HUES64 (cell line): Measurements from ENCODE around the gene RNASET2.
"Not testable (repeated sequence)": the region's sequence is repeated elsewhere in the genome, so short reads cannot be mapped to it uniquely, and the experiment has no call there.

Experiments
- H3K27ac ChIP-seq: 2 replicates; pipeline ENCODE4 v1.7.0; 2013; ENCODE audit warnings: low read depth, low read length, inconsistent platforms
- H3K27me3 ChIP-seq: 2 replicates; pipeline ENCODE4 v1.6.1; 2013; ENCODE audit warnings: mild to moderate bottlenecking, low read length; ENCODE audit not compliant: insufficient read depth
- H3K36me3 ChIP-seq: 2 replicates; pipeline ENCODE4 v1.6.1; 2013; ENCODE audit warnings: mild to moderate bottlenecking, low read length; ENCODE audit not compliant: insufficient read depth
- H3K4me1 ChIP-seq: 2 replicates; pipeline ENCODE4 v1.6.1; 2013; ENCODE audit warnings: mild to moderate bottlenecking, low read length, moderate library complexity; ENCODE audit not compliant: insufficient read depth
- H3K4me3 ChIP-seq: 2 replicates; pipeline ENCODE4 v1.5.1; 2013; ENCODE audit warnings: mild to moderate bottlenecking, low read length, moderate library complexity
- H3K9ac ChIP-seq: 2 replicates; pipeline ENCODE4 v1.6.1; 2013; ENCODE audit warnings: mild to moderate bottlenecking, low read depth, low read length
- H3K9me3 ChIP-seq: 2 replicates; pipeline ENCODE4 v1.6.1; 2013; ENCODE audit warnings: low read depth, low read length; ENCODE audit not compliant: insufficient read depth
- WGBS: fragments of 150-250, 120-280 bp; methylation state at CpG from one replicate; pipeline ENCODE4 v1.1.7; 2013; ENCODE audit warnings: missing lambda C conversion rate; 5-methylcytosine and 5-hydroxymethylcytosine counted together

RNASET2 gene

DNA sequence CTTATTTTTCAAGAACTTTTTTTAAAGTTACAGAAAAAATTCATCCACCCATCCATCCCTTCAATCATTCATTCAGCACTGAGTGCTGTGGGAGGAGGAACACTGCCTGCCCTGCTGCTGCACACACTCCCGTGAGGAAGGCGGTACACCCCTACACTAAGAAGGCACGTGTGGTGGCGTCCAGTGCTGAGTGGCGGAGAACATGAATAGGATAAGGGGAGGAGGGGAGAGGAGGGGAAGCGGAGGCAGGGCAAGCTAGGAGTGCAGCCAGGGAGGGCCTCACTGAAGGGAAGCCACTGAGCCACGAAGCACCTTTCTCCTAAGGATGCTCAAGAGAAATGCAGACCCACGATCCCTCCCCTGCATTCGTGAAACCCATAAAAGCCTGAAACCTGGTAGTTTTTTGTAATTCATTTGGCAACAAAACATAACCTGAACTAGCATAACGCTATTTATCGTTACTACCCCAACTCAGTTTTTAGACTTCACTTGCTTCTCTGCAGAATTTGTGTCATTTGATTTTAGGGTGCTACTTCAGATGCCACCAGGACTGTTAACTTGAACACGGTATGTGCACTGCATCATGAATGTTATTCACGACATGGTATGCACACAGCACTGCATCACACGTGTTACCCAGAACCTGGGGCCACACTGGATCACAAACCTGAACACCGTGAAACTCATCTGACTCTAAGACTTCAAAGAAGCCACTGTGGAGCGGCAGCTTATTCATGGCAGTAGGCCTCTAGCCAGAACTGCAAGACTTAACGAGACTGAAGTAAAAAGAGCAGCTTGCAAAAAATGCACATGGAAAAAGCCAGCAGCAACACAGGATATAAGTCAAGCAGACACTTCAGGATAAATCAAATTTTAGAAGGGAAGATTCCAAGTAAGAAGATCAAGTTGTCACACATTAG is 3.5 kb downstream of the RNASET2 start:
- H3K4me1 ChIP-seq = peaks cover 13% of the 10 kb centered on the region; the same call in 1 of the 2 replicates
- H3K4me3 ChIP-seq = no peak overlapping the region

DNA sequence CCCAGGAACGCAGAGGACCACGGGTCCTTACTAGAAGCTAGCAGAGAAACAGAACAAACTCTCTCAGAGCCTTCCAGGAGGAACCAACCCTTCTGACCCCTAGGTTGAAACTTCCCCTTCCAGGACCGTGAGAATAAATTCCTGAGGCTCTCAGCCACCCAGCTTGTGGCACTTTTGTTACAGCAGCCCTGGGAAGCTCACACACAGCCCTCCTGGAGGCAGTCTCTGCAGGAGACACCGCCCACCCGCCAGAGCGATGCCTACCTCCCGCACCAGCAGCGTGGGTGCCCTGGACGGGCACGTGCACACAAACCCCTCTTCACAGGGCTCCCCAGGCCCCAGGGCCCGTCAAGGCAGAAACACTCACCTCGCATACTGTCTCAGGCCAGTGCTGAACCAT is 4.2 kb downstream of the RNASET2 start:
- Histone ChIP-seq H3K27me3 (peaks cover 9% of the 10 kb centered on the region), H3K9me3 (peaks cover 5% of the 10 kb centered on the region), H3K4me3 (no peak overlapping the region), H3K36me3 (peaks cover 4% of the 10 kb centered on the region), H3K27ac (no peak overlapping the region), H3K4me1 (peaks cover 8% of the 10 kb centered on the region; the same call in 1 of the 2 replicates), H3K9ac (no peak overlapping the region)
- 88% methylated on average over 12 of the region's 12 CpGs for WGBS

More for the DNA sequence above, 3.5 kb downstream of the RNASET2 start:
- Histone ChIP-seq H3K27me3 (peaks cover 14% of the 10 kb centered on the region), H3K9me3 (peaks cover 5% of the 10 kb centered on the region), H3K27ac (no peak overlapping the region), H3K9ac (no peak overlapping the region), H3K36me3 (peaks cover 3% of the 10 kb centered on the region)
- 90% methylated on average over 17 of the region's 17 CpGs for WGBS

DNA sequence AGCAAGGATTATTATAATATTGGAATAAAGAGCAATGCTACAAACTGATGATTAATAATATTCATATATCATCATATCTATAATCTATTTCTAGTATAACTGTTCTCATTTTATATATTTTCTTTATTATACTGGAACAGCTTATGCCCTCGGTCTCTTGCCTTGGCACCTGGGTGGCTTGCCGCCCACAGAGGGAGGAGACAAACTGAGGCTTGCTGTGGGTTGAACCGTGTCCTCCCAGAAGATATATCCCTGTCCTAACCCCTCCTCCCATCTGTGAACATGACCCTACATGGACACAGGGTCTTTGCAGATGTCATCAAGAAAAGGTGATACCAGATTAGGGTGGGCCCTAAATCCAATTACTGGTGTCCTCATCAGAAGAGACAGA is 4.7 kb downstream of the RNASET2 start:
- H3K9ac ChIP-seq = no peak overlapping the region
- peaks cover 5% of the 10 kb centered on the region for H3K9me3 ChIP-seq
- H3K27me3 ChIP-seq = peaks cover 9% of the 10 kb centered on the region
- H3K36me3 ChIP-seq = peaks cover 8% of the 10 kb centered on the region
- no peak overlapping the region for H3K4me3 ChIP-seq
- no peak overlapping the region for H3K27ac ChIP-seq
- 84% methylated on average over 3 of the region's 3 CpGs for WGBS
- peaks cover 8% of the 10 kb centered on the region; the same call in 1 of the 2 replicates for H3K4me1 ChIP-seq

DNA sequence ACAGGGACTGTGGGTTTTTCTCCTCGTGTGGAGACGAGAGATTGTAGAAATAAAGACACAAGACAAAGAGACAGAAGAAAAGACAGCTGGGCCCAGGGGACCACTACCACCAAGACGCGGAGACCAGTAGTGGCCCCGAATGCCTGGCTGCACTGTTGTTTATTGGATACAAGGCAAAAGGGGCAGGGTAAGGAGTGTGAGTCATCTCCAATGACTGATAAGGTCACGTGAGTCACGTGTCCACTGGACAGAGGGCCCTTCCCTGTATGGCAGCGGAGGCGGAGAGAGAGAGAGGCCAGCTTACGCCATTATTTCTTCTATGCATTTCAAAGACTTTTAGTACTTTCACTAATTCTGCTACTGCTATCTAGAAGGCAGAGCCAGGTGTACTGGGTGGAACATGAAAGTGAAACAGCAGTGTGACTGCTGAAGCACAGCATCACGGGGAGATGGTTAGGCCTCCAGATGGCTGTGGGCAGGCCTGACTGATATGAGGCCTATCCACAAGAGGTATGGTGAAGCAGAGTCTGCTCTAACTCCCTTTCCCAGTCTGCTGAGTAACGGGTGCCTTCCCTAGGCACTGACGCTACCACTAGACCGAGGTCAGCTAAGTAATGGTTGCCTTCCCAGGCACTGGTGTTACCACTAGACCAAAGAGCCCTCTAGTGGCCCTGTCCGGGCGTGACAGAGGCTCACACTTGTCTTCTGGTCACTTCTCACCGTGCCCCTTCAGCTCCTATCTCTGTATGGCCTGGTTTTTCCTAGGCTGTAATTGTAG is 5.3 kb downstream of the RNASET2 start:
- 67% methylated on average over 16 of the region's 17 CpGs for WGBS
- H3K4me3 ChIP-seq, H3K27ac ChIP-seq, H3K9me3 ChIP-seq, H3K9ac ChIP-seq, H3K27me3 ChIP-seq, H3K4me1 ChIP-seq: not testable (repeated sequence)
- peaks cover 11% of the 10 kb centered on the region for H3K36me3 ChIP-seq

DNA sequence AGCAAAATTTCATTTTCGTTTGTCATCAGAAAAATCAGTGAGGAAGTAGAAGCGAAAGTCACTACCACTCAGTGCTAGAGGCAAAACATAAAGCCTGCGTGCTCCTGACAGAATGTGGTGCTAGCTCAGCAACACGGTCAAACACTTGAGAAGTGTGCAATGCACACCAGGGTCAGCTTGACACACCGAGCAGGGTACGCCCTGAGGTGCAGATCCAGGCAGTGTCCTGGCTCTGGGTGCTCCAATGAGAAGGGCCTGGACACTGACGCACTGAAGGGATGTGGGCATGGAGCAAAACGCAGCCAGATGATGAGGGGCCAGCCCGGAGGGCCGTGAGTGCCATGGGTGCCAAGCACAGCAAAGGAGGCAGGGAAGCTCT is 5.9 kb downstream of the RNASET2 start:
- Histone ChIP-seq H3K4me1 (peaks cover 8% of the 10 kb centered on the region; the same call in 1 of the 2 replicates), H3K4me3 (no peak overlapping the region), H3K9me3 (peaks cover 5% of the 10 kb centered on the region), H3K9ac (no peak overlapping the region), H3K36me3 (peaks cover 15% of the 10 kb centered on the region), H3K27ac (no peak overlapping the region), H3K27me3 (peaks cover 2% of the 10 kb centered on the region)
- WGBS = 87% methylated on average over 10 of the region's 10 CpGs

DNA sequence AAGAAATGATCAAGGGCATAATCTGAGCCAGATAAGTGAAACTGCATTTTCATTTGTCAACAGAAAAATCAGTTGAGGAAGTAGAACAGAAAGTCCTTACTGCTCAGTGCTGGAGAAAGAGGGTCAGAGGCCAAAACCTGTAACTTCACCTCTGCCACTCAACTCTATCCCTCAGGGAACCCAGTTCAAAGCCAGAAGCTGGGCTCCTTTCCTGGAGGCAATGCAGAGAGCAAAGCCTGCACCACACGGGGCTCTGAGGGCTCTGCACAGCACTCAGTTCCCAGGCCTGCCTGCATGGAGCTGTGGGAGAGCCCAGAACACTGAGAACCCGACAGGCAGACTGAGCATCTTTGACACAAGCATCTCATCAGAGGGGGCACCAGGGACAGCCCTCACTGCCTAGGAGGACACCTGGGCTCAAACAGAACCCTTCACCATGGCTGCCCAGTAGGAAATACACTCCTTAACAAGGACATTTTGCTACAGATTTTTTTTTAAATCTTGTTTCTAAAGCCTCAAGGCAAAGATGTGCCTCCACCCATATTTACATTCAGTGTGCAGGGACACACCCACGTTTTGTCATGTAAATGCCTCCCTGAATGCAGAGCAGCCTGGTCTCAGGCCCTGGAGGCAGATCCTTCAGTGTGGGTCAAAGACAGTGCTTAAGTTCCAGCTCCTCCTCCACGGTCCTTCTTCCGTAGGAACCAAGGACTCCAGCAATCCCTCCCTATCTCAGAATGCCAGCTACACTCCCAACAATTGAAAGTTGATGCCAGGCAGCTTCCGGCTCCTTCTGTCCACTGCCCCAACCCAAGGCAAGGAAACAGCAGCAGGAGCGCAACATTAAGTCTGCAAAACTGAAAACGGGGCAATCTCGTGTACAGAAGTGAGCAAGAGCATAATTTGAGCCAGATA is 6.6 kb downstream of the RNASET2 start:
- H3K4me1 ChIP-seq = peaks cover 8% of the 10 kb centered on the region; the same call in 1 of the 2 replicates
- H3K9ac ChIP-seq = no peak overlapping the region
- 46% methylated on average over 9 of the region's 9 CpGs for WGBS
- peaks cover 5% of the 10 kb centered on the region for H3K9me3 ChIP-seq
- H3K36me3 ChIP-seq = peaks cover 15% of the 10 kb centered on the region
- no peak overlapping the region for H3K4me3 ChIP-seq
- peak overlapping the region; percentile 69; the same call in 1 of the 2 replicates for H3K27ac ChIP-seq
- H3K27me3 ChIP-seq = no peaks in the 10 kb centered on the region

DNA sequence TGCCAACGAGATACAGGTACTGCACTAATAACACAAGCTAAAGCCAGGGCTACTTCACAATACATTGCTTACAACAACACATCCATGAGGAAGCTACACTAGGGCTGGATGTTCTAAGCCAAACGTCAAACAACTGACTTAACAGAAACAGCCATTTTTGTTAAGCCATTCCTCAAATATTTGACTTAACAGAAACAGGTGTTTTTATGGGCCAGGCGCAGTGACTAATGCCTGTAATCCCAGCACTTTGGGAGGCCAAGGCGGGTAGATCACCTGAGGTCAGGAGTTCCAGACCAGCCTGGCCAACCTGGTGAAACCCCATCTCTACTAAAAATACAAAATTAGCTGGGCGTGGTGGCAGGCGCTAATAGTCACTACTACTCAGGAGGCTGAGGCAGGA is 7.6 kb downstream of the RNASET2 start:
- H3K9ac ChIP-seq, H3K27ac ChIP-seq: not testable (repeated sequence)

DNA sequence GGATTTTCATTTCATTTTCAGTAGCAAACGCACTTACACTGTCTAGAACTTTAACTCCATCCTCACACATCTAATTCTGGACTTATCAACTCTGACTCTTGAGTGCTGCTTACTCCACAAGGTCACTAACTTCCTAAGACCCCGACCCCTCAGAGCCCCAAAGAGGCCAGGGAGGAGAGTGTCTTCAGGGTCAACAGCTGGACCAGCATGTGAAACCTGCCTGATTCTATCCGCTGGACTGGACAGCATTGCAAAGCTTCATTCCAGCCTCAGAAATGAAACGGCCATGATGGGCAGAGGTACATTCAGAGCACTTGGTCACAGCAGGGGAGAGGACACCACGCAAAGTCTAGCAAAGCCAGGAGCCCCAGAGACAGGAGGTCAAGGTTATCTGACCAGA is 9.1 kb downstream of the RNASET2 start:
- peaks cover 5% of the 10 kb centered on the region for H3K9me3 ChIP-seq
- H3K27me3 ChIP-seq = no peaks in the 10 kb centered on the region
- H3K4me1 ChIP-seq = peaks cover 8% of the 10 kb centered on the region; the same call in 1 of the 2 replicates
- H3K36me3 ChIP-seq = peaks cover 19% of the 10 kb centered on the region
- H3K27ac ChIP-seq = no peak overlapping the region
- H3K9ac ChIP-seq = no peak overlapping the region
- H3K4me3 ChIP-seq = no peak overlapping the region
- 91% methylated on average over 5 of the region's 5 CpGs for WGBS

More for the DNA sequence above, 7.6 kb downstream of the RNASET2 start:
- H3K36me3 ChIP-seq = peaks cover 15% of the 10 kb centered on the region
- WGBS = 91% methylated on average over 6 of the region's 6 CpGs
- not testable (repeated sequence) for H3K4me1 ChIP-seq, H3K27me3 ChIP-seq, H3K9me3 ChIP-seq, H3K4me3 ChIP-seq

DNA sequence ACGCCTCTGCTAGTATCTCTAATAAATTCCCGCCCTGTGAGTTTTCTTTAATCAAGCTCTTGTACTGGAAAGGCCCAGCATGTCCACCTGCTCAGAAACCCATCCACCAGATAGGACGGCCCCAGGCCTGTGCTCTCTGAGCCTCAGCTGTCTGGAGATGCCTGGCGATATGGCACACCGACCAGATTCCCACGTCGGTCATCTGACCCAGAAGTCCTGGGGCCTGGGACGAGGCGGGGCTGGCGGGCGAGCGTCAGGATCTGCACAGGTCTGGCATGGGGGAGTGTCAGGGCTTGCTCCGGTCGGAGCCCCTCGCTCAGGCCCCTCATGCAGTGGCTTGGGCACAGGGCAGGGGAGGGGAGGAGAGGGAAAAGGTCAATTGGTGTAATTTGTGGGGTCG is 10.2 kb downstream of the RNASET2 start:
- no peak overlapping the region for H3K4me3 ChIP-seq
- no peak overlapping the region for H3K27ac ChIP-seq
- 93% methylated on average over 15 of the region's 16 CpGs for WGBS
- H3K36me3 ChIP-seq = peaks cover 20% of the 10 kb centered on the region
- H3K9me3 ChIP-seq = peaks cover 3% of the 10 kb centered on the region
- peaks cover 8% of the 10 kb centered on the region; the same call in 1 of the 2 replicates for H3K4me1 ChIP-seq
- no peak overlapping the region for H3K9ac ChIP-seq
- no peaks in the 10 kb centered on the region for H3K27me3 ChIP-seq

DNA sequence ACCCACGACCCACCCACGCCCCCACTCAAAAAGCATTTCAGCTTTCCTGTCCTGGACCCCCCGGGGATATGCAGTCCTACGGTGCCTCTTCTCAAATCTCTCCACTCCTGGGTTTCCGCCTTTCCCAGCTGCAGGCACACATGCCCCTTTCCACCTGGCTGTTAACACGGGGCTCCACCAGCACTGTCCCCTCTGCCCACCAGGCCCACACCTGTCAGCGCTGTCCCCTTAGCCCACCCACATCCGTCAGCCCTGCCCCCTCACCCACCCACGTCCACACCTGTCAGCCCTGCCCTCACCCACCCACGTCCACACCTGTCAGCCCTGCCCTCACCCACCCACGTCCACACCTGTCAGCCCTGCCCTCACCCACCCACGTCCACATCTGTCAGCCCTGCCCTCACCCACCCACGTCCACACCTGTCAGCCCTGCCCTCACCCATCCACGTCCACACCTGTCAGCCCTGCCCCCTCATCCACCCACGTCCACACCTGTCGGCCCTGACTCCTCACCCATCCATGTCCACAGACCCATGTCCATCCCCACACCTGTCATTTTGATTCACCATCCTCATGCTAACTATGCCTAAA is 11.6 kb downstream of the RNASET2 start:
- 0 out of 2 replicates have a peak, but pooled peaks cover 2% of the 10 kb centered on the region for H3K4me1 ChIP-seq
- no peaks in the 10 kb centered on the region for H3K27me3 ChIP-seq
- H3K9ac ChIP-seq = no peak overlapping the region
- no peak overlapping the region for H3K4me3 ChIP-seq
- no peaks in the 10 kb centered on the region for H3K9me3 ChIP-seq
- H3K36me3 ChIP-seq = peaks cover 18% of the 10 kb centered on the region
- H3K27ac ChIP-seq = no peak overlapping the region
- 88% methylated on average over 16 of the region's 16 CpGs for WGBS
